ENCODE data around the gene USH1G. TPM values are rescaled to one million over a fixed set of nuclear protein-coding genes. Genes with fewer than 3 reads are reported as not detected.

USH1G gene
- total RNA-seq, 1 donor from 2014 or later = not detected

DNA sequence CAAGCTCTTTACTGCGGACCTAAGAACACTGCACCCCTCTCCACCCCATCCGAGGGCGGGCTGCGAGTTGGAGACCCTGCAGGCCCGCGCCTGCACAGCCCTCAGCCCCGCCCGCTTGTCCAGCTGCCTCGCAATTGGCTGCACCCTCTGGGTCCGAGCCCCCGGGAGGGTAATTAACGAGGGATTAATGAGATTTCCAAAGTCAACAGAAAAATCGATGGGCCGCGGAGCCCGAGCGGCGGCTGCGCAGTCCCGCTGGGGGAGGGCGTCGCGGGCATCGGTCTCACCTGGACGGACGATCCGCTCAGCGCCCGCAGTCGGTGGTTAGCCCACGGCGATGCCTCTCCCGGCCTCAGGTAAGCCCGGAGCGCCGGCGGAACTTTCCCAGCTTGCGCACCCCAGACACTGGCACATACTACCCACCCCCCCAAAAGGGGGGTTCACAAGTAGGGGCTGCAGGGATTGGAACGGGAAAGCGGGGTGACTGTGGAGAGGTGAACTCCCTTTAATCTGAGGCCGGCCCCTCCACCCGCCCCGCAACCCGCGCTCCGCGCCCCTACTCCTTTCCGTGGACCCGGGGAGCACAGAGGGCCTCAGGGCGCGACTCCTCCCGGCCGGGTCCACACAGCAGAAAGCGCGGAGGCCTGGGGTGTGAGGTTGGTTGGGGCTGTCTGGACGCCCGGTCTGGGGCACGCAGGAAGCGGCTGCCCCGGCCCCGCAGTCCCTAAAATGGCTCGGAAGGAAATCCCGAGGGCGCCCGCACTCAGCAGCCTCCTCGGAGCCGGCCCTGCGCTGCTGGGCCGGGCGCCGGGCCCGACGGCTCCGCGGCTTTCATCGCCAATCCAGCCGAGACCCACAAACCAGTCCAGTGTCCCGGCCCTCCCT is 12.8 kb upstream of the USH1G start, which contains the start of gene OTOP3:
Gene OTOP3 (plus strand): TSS at position 314 of the 885 bp plus-strand sequence. CDS start 24 bp downstream, at position 338.
- Mint-ChIP-seq H3K9me3 (no peaks in the 10 kb centered on the region), H3K36me3 (ENCODE audit: low read depth) (no peaks in the 10 kb centered on the region), H3K4me3 (no peak within 1 kb of the TSS), H3K27me3 (ENCODE audit: insufficient read depth) (peaks cover 57% of the 10 kb centered on the region), H3K27ac (no peak within 1 kb of the TSS), H3K4me1 (ENCODE audit: low read depth) (no peaks in the 10 kb centered on the region)
- no peak for DNase-seq (ENCODE audit: low spot score)
- intact Hi-C loops (cut with micrococcal nuclease) = no loop called here

DNA sequence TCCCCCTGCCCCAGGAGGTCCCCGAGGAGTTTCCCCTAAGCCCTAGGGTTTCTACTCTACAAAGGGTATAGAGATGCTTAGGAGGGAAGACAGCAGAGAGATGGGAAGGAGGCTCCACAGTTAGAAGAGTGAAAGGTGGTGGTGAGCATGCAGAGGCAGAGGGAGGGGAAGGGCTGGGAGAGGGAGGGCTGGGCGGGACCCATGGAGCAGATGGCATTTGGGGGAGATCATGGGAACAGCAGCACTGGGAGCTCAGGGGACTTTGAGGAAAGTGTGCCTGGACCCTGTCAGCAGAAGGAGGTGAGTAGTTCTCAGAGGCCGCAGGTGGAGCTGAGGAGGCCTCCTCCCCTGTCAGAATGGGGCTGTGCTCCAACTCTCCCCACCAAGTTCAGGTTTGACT is 12.0 kb upstream of the USH1G start:
- DNase-seq (ENCODE audit: low spot score) = no peak
- H3K4me3 Mint-ChIP-seq = no peak overlapping the region
- no peaks in the 10 kb centered on the region for H3K9me3 Mint-ChIP-seq
- H3K27ac Mint-ChIP-seq = no peak overlapping the region
- intact Hi-C loops (cut with micrococcal nuclease) = no loop called here
- peaks cover 63% of the 10 kb centered on the region for H3K27me3 Mint-ChIP-seq (ENCODE audit: insufficient read depth)
- no peaks in the 10 kb centered on the region for H3K36me3 Mint-ChIP-seq (ENCODE audit: low read depth)
- no peaks in the 10 kb centered on the region for H3K4me1 Mint-ChIP-seq (ENCODE audit: low read depth)

DNA sequence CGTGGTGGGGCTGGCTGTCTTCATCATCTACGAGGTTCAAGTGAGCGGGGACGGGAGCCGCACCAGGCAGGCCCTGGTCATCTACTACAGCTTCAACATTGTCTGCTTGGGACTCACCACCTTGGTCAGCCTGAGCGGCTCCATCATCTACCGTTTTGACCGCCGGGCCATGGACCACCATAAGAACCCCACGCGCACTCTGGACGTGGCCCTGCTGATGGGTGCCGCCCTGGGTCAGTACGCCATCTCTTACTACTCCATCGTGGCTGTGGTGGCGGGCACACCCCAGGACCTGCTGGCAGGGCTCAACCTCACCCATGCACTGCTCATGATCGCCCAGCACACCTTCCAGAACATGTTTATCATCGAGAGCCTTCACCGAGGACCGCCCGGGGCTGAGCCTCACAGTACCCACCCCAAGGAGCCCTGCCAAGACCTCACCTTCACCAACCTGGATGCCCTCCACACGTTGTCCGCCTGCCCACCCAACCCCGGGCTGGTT is 7.5 kb upstream of the USH1G start:
- H3K9me3 Mint-ChIP-seq = no peaks in the 10 kb centered on the region
- H3K27me3 Mint-ChIP-seq (ENCODE audit: insufficient read depth) = peaks cover 60% of the 10 kb centered on the region
- no peak overlapping the region for H3K4me3 Mint-ChIP-seq
- no peak for DNase-seq (ENCODE audit: low spot score)
- H3K36me3 Mint-ChIP-seq (ENCODE audit: low read depth) = no peaks in the 10 kb centered on the region
- intact Hi-C loops (cut with micrococcal nuclease) = no loop called here
- no peaks in the 10 kb centered on the region for H3K4me1 Mint-ChIP-seq (ENCODE audit: low read depth)
- H3K27ac Mint-ChIP-seq = no peak overlapping the region

DNA sequence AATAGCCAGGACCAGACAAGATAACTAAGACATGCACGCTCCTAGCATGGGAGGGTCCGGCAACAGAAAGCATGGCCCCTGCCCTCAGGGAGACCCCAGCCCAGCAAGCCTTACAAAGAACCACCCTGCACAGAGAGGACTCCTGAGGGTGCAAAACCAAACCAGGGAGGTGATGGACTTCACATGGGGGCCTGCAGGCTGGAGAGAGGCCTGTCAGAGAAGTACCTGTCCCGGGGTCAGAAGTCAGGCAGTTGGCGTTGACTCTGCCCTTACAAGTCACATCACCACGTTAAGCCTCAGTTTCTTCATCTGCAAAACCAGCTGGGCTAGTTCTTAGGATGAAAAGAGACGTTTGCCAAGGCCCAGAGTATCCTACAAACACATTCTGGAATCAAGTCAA is 5.7 kb upstream of the USH1G start:
- intact Hi-C loops (cut with micrococcal nuclease) = no loop called here
- Mint-ChIP-seq H3K27me3 (ENCODE audit: insufficient read depth) (peaks cover 66% of the 10 kb centered on the region), H3K36me3 (ENCODE audit: low read depth) (no peaks in the 10 kb centered on the region), H3K27ac (no peak overlapping the region), H3K4me1 (ENCODE audit: low read depth) (no peaks in the 10 kb centered on the region), H3K9me3 (no peaks in the 10 kb centered on the region), H3K4me3 (no peak overlapping the region)
- DNase-seq (ENCODE audit: low spot score) = no peak

DNA sequence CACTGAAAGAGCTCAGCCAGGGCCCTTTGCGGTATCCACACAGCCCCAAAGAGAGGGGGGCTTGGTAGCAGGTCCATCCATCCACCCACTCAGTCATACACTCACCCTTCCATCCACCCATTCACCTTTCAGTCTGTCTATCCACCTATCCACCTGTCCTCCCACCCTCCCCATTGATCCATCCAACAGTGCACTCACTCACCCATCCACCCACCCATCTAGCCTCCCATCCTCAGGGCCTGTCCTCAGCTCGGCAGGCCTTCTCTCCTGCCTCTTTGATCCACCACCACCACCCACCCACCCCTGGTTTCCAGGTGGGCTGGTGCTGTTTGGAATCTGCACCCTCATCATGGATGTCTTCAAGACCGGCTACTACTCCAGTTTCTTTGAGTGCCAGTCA is 2.2 kb upstream of the USH1G start:
- no peak for DNase-seq (ENCODE audit: low spot score)
- no peaks in the 10 kb centered on the region for H3K9me3 Mint-ChIP-seq
- no peak overlapping the region for H3K27ac Mint-ChIP-seq
- intact Hi-C loops (cut with micrococcal nuclease) = no loop called here
- H3K27me3 Mint-ChIP-seq (ENCODE audit: insufficient read depth) = peaks cover 54% of the 10 kb centered on the region
- H3K4me3 Mint-ChIP-seq = no peak overlapping the region
- H3K4me1 Mint-ChIP-seq (ENCODE audit: low read depth) = no peaks in the 10 kb centered on the region
- no peaks in the 10 kb centered on the region for H3K36me3 Mint-ChIP-seq (ENCODE audit: low read depth)

DNA sequence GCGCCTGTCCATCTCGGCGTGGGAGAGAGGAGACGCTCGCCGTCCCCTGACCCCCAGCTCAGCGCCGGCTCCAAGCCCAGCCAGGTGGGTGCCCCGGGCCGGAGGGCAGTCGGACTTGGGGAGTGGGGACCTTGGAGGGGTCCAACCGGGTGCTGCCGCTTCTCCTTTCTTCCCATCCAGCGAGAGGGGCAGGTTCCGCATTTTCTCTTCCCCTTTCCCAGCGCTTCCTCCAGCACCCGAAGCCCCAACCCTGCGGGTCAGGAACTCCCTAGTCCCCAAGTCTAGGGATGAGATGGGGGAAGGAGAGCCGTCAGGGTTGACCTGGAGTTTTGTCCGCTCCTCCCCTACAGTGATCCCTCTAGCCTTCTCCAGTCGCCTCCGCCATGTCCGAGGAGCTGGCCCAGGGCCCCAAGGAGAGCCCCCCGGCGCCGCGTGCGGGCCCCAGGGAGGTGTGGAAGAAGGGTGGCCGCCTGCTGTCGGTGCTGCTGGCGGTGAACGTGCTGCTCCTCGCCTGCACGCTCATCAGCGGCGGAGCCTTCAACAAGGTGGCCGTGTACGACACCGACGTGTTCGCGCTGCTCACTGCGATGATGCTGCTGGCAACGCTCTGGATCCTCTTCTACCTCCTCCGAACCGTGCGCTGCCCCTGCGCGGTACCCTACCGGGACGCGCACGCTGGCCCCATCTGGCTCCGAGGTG is 1.3 kb upstream of the USH1G start, which contains the start of gene OTOP2:
Gene OTOP2 (plus strand): TSS at position 24 of the 699 bp plus-strand sequence. CDS start 360 bp downstream, at position 384.
- Mint-ChIP-seq H3K4me1 (ENCODE audit: low read depth) (no peaks in the 10 kb centered on the region), H3K27me3 (ENCODE audit: insufficient read depth) (peaks cover 51% of the 10 kb centered on the region), H3K9me3 (no peaks in the 10 kb centered on the region), H3K36me3 (ENCODE audit: low read depth) (no peaks in the 10 kb centered on the region), H3K4me3 (no peak within 1 kb of the TSS), H3K27ac (no peak within 1 kb of the TSS)
- no peak for DNase-seq (ENCODE audit: low spot score)
- intact Hi-C loops (cut with micrococcal nuclease) = no loop called here

DNA sequence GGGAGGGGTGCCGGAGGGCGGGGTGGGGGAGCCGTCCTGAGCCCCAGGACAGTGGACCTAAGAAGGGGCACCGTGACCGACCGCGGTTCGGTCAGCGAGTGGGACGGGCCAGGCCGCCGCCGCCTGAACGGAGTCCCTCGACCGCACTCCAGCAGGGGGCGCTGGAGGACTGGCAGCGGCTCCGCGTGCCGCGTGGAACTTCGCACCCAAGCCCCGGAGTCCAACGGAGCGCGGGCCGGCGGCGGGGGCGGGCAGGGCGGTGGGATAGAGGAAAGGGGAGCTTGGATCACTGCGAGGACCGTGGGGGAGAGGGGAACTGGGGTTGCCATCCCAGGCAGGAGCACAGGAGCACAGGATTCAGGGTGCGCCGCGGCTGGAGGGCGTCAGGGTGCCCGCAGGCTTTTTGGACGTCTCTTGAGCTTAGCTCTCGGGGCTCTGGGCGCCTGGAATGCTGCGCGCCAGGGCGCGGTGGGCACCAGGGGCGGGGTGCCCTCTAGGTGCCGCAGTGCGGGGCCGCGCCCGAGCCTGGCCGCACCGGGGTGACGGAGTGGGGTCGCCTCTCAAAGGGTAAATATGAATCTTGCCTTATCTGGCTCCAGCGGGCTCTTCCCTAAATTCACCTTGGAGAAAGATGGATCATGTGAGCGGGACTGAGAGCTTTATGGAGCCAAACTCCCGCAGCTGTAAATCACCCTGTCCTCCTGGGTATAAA is 639 bp upstream of the USH1G start:
- Mint-ChIP-seq H3K4me3 (no peak overlapping the region), H3K36me3 (ENCODE audit: low read depth) (no peaks in the 10 kb centered on the region), H3K27me3 (ENCODE audit: insufficient read depth) (peaks cover 51% of the 10 kb centered on the region), H3K9me3 (no peaks in the 10 kb centered on the region), H3K27ac (no peak overlapping the region), H3K4me1 (ENCODE audit: low read depth) (no peaks in the 10 kb centered on the region)
- peak; percentile 57 for DNase-seq (ENCODE audit: low spot score)
- intact Hi-C loops (cut with micrococcal nuclease) = loop anchor here (1.0 kb wide), 1 partner anchor 35 kb away; no protein-coding TSS in a partner anchor

DNA sequence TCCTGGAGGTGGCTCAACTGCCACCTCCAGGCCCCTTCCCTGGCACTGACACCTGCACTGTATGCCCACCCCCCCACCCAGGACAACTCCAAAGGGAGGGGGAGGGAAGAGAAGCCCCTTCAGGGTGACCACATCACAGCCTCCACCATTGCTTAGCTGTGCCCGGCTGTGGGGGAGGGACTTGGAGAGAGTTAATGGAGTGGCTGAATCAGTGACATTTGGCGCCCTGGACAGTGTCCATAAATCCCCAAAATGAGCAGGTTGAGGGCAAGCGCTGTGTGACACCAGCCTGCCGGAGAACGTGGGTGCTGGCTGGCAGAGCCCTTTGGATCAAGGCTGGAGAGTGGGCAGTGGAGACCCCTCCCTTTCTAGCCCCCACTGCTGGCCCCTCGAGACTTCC is 883 bp downstream of the USH1G start:
- Mint-ChIP-seq H3K27ac (no peak overlapping the region), H3K4me3 (no peak overlapping the region), H3K4me1 (ENCODE audit: low read depth) (no peaks in the 10 kb centered on the region), H3K27me3 (ENCODE audit: insufficient read depth) (peaks cover 47% of the 10 kb centered on the region), H3K9me3 (no peaks in the 10 kb centered on the region), H3K36me3 (ENCODE audit: low read depth) (no peaks in the 10 kb centered on the region)
- DNase-seq (ENCODE audit: low spot score) = no peak
- intact Hi-C loops (cut with micrococcal nuclease) = no loop called here

DNA sequence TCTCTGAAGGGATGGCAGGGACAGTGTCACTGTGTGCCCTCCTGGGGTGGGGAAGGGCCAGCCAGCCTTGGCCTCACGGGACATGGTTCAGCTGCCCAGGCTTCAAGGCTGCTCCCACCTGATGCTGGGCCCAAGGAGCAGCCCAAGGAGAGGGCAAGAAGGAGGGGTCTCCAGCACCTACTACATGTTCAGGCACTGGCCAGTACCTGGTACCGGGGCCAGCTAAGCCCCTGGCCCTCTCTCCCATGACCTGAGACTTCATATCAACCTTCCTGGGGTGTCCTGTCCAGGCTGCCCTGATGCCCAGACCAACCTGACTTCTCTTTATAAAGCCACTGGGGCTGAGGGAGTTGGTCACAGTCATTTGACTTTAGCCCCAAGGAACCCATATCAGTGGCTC is 1.3 kb downstream of the USH1G start:
- no peak for DNase-seq (ENCODE audit: low spot score)
- no peaks in the 10 kb centered on the region for H3K9me3 Mint-ChIP-seq
- intact Hi-C loops (cut with micrococcal nuclease) = no loop called here
- H3K4me1 Mint-ChIP-seq (ENCODE audit: low read depth) = no peaks in the 10 kb centered on the region
- H3K4me3 Mint-ChIP-seq = no peak overlapping the region
- no peaks in the 10 kb centered on the region for H3K36me3 Mint-ChIP-seq (ENCODE audit: low read depth)
- H3K27ac Mint-ChIP-seq = no peak overlapping the region
- peaks cover 44% of the 10 kb centered on the region for H3K27me3 Mint-ChIP-seq (ENCODE audit: insufficient read depth)

DNA sequence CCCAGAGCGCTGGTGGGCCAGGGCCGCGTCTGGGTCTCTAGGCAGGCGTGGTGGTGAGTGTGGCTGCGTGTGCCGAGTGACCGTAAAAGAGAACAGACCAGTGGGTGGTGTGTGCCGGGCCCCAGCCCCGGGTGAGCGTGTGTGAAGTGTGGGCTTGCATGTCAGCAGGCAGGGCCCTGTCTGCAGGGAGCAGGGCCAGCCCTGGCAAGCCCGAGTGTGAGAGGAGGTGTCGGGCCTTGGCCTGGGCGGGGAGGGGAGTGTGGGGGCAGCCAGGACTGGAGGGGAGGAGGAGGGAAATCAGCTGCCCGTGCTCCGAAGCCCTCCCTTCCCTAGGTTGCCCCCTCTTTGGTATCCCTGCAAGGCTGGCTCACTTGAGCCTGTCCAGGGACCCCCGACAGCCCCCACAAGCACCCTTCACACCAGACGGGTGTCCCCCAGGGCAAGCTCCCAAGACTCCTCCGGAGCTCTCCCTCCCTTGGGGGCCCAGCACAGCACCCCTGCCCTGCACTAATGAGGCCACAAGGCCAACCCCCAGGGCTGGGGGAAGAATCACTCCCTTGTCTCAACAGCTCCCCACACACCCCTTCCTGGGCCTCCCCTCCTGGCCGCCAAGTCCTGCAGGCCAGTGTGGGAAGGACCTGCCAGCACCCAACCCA is 1.9 kb downstream of the USH1G start:
- Mint-ChIP-seq H3K27me3 (ENCODE audit: insufficient read depth) (peaks cover 39% of the 10 kb centered on the region), H3K4me1 (ENCODE audit: low read depth) (no peaks in the 10 kb centered on the region), H3K4me3 (no peak overlapping the region), H3K36me3 (ENCODE audit: low read depth) (no peaks in the 10 kb centered on the region), H3K9me3 (no peaks in the 10 kb centered on the region), H3K27ac (no peak overlapping the region)
- DNase-seq (ENCODE audit: low spot score) = no peak
- intact Hi-C loops (cut with micrococcal nuclease) = no loop called here

DNA sequence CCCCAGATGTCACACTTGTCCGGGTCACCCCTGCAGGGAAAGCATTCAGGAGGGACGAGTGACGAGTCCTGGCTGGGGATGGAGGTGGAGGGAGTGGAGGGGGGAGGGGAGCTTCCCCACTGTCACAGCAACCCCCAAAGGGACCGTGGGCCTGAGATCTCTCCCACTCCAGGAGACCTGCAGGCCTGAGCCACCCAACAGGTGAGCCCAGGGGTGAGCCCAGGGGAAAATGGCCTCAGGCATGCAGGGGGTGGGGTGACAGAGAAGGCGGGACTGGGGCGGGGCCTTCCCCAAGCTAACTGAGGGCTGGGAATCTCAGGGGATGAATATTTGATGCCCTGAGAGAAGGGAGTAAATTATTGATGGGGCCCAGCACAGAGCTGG is 2.4 kb downstream of the USH1G start:
- Mint-ChIP-seq H3K27me3 (ENCODE audit: insufficient read depth) (peaks cover 33% of the 10 kb centered on the region), H3K4me3 (no peak overlapping the region), H3K9me3 (no peaks in the 10 kb centered on the region), H3K4me1 (ENCODE audit: low read depth) (no peaks in the 10 kb centered on the region), H3K36me3 (ENCODE audit: low read depth) (no peaks in the 10 kb centered on the region), H3K27ac (no peak overlapping the region)
- DNase-seq (ENCODE audit: low spot score) = no peak
- intact Hi-C loops (cut with micrococcal nuclease) = no loop called here

DNA sequence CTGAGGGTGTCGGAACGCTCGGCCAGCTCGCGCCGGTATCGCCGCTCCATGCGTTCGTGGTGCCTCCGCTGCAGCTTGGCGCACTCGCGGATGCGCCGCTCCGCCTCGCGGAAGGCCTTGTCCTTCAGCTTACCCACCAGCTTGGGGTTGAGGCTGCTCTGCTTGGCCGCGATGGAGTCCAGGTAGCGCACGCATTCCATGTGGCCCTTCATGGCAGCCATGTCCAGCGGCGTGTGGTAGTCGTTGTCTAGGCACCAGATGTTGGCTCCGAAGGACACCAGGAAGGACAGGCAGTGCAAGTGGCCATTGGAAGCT is 2.8 kb downstream of the USH1G start:
- DNase-seq (ENCODE audit: low spot score) = no peak
- intact Hi-C loops (cut with micrococcal nuclease) = no loop called here
- Mint-ChIP-seq H3K4me3 (no peak overlapping the region), H3K27me3 (ENCODE audit: insufficient read depth) (peaks cover 30% of the 10 kb centered on the region), H3K9me3 (no peaks in the 10 kb centered on the region), H3K4me1 (ENCODE audit: low read depth) (no peaks in the 10 kb centered on the region), H3K27ac (no peak overlapping the region), H3K36me3 (ENCODE audit: low read depth) (no peaks in the 10 kb centered on the region)

Measured in activated T-helper 1 cell treated with anti-CD3 and anti-CD28 coated beads, Interleukin-12 subunit alpha, Interleukin-12 subunit beta, Interleukin-2, Interleukin-4 antibody, amounts not matched to agents 30 ng/mL and 10 ng/mL and 1 ng/mL, durations not matched to agents 14 hours and 24 hours and 36 hours (primary cell).